ENCODE results near the gene AKAP6.
"Not testable (repeated sequence)": the region's sequence is repeated elsewhere in the genome, so short reads cannot be mapped to it uniquely, and the experiment has no call there.

Gene AKAP6

DNA sequence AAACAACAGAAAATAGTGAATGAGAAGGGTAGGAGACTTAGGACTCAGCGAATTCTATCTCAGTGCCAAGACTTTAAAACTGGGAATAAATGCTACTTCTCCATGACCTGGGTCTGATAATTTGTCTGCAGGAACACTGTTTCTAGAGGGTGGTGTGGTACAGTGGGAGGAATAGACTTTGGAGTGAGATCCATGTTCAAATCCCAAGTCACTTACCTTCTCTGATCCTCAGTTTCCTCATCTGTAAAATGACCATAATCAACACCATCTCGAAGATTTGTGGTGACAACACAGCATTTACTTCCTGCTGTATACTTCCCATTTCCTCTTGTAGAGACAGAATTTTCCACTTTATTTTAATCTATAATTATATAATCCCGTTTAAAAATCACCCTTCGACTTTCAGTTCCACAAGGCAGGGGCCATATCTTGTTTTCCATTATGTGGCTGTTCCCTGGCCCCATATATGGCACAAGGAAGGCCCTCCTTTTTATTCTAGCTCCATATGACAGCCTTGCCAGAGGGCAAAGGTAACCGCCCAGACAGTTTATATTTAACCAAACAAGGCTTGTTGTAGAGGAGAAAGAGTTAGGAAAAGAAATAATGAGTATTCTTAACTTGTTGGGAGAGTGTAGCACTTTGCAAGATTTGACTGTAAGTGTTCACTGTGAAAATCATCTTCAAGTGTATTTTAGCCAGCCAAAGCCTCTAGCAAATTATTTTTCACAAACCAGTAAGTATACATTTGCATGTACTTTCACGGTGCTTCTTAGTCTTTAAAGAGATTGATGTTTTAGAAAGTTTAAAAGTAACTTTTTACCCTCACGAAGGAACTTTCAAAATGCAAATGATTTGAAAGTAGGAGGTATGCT lies 243.1 kb downstream of the AKAP6 start:
- no peak for DNase-seq (ENCODE audit: low read depth in 2 of 3, low spot score in 1 of 3)

- no peak for DNase-seq (ENCODE audit: low read depth in 2 of 3, low spot score in 1 of 3)
Measured at GRCh38 chr14:32572867-32573150, 243.7 kb downstream of the AKAP6 start.

- DNase-seq (ENCODE audit: low read depth in 2 of 3, low spot score in 1 of 3), result no peak
Measured at GRCh38 chr14:32574269-32574668, 245.2 kb downstream of the AKAP6 start.

DNA sequence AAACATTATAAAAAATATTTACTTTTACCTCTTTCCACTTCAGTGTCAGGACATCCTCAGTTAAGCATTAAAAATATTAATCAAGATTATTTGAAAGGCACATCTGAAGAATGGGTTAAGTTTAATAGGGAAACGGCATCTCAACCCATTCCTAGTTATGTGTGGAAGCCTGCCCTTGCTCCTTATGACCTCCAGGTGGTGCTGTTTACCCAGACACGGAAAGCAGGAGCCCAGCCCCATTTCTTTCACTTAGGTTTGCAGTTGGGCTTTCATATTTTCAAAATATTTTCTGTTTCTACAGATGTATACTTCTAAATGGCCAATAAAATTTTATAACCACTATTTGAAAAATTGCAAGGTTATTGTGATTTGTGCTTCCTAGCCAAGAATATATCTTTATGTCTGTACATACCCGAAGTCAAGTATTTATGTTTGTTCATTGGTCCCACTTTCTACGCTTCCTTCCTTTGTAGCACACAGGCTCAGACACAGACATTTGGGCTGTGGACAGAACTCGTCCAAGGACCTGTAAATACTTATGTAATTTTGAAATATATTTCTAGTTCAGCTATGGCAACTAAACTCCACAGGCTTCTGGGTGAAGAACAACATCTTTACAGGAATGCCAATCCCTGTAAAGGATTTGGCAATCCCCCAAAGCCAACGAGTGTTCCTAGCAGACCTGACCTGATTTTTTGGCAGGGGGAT lies 247.1 kb downstream of the AKAP6 start:
- peak in 2 of 3 donors; percentile 2 to 49 for DNase-seq (ENCODE audit: low read depth in 2 of 3, low spot score in 1 of 3)

DNA sequence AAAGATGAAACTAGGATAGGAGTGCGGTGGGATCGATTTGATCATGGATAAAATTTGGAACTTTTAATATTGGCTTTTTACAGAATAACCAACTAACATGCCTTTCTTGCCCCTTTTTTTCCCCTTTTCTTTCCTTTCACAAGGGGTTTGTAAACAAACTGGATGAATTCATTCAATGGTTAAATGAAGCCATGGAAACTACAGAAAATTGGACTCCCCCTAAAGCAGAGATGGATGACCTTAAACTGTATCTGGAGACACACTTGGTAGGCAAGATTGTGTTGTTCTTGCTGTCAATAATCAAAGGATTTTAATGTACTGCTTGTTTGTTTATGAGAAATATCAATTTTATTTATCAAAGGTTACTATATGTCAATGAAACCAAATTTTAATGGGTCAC lies 247.9 kb downstream of the AKAP6 start:
- no peak for DNase-seq (ENCODE audit: low read depth in 2 of 3, low spot score in 1 of 3)

- no peak for DNase-seq (ENCODE audit: low read depth in 2 of 3, low spot score in 1 of 3)
Measured at GRCh38 chr14:32578181-32578580, 249.1 kb downstream of the AKAP6 start.

DNA sequence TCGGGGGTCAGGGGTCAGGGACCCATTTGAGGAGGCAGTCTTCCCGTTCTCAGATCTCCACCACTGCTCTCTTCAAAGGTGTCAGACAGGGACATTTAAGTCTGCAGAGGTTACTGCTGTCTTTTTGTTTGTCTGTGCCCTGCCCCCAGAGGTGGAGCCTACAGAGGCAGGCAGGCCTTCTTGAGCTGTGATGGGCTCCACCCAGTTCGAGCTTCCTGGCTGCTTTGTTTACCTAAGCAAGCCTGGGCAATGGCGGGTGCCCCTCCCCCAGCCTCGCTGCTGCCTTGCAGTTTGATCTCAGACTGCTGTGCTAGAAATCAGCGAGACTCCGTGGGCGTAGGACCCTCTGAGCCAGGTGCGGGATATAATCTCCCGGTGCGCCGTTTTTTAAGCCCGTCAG lies 254.3 kb downstream of the AKAP6 start:
- DNase-seq (ENCODE audit: low read depth in 2 of 3, low spot score in 1 of 3), result not testable (repeated sequence)

DNA sequence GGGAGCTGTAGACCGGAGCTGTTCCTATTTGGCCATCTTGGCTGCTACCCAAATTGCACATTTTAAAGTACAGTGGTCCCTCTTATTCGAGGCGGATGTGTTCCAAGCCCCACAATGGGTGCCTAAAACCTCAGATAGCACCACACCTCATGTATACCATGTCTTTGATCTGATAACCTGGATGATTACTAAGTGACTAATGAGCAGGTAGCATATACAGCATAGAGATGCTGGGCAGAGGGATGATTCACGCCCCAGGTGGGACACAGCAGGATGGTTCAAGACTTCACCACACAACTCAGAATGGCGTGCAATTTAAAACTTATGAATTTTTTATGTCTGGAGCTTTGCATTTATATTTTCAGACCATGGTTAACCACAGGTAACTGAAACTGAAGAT lies 255.0 kb downstream of the AKAP6 start:
- no peak for DNase-seq (ENCODE audit: low read depth in 2 of 3, low spot score in 1 of 3)

DNA sequence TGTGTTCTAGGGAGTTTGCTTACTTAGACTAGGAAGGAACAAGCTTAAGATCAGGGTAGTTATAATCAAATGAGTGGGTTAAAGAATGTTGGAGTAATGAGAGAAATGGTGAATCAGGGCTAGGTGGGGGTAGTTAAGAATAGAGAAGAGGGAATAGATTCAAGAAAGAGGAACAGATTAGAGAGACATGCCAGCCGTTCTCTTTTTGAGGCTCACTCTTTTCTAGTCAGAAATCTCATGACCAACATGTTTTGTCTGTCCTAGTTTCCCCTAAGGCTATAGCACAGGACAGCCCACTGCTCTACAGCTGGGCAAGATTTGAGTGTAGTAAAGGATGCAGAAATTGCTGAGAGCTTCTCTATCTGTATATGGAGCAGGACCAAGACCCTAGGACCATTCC lies 258.4 kb downstream of the AKAP6 start:
- DNase-seq (ENCODE audit: low read depth in 2 of 3, low spot score in 1 of 3), result no peak

DNA sequence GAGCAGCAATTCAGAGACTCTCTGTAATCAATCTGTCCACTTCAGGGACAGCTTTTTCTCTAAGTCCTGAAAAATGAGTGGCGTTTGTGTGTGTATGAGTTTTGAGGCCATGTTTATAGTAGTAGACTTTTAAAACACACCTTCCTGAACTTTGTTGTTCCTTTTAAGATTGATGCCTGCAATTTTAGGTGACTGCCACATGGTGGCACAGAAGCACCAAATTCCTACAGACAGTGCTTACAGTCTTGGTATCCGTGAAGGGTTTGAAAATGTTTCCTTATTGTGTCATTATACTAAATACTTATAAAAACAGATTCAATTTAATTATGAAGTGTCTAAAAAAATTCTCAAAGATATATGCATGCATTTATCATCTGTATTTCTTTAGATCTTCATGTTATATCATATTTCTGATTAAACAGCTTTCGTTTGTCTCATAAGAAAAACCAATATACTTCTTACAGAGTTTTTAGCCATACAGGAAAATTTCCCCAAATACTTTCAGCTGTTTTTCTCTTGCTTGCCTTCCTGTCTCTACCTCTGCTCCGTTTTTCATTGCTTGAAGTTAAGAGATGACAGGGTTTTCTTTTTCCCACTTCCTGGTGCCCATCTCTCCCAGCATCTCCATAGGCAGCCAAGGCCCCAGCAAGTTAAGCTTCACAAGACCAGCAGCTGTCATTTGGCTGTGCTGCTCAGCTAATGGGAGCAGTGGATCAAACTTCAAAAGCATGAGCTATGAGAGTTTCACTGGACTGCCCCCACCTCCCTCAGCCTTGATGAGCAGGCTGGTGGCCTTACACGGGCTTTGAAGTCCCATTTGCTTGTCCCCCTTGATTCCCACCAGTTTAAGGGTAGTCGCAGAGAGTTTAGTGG lies 259.6 kb downstream of the AKAP6 start:
- DNase-seq (ENCODE audit: low read depth in 2 of 3, low spot score in 1 of 3), result no peak

- no peak for DNase-seq (ENCODE audit: low read depth in 2 of 3, low spot score in 1 of 3)
Measured at GRCh38 chr14:32590157-32590556, 261.1 kb downstream of the AKAP6 start.

DNA sequence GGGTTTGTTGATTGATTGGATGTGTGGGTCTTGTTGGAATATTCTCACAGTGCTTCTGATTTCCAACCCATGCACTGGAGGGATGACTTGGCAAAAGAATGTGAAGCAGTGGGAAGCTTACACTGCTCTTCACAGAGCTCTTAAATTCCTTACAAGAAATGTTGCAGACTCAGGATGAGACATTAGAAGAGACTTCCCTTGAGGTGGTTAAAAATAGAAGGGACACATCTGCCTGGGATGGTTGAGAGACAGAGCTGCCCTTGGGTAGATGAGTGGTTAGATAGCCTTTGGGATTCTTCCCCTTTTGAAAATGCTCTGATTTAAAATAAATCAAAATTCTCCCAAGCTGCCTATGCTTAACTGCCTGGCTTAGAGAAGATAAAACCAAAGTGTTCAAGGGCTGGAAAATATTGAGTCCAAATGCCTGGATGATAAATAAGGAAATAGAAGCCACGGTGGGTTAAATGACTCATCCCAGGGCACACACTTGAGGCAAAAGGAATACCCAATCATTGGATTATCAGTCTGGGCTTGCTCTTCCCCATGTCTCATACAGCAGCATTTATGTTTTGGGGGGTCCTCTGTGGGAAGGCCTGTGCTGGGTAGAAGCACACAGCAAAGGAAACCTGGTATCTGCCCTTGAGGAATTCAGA lies 264.3 kb downstream of the AKAP6 start:
- DNase-seq (ENCODE audit: low read depth in 2 of 3, low spot score in 1 of 3), result no peak

GRCh38 chr14:32594766-32595165 lies 265.7 kb downstream of the AKAP6 start:
- DNase-seq (ENCODE audit: low read depth in 2 of 3, low spot score in 1 of 3), result no peak

- no peak for DNase-seq (ENCODE audit: low read depth in 2 of 3, low spot score in 1 of 3)
Measured at GRCh38 chr14:32595497-32595896, 266.4 kb downstream of the AKAP6 start.

- DNase-seq (ENCODE audit: low read depth in 2 of 3, low spot score in 1 of 3), result no peak
Measured at GRCh38 chr14:32596390-32596789, 267.3 kb downstream of the AKAP6 start.

GRCh38 chr14:32597771-32598170 lies 268.7 kb downstream of the AKAP6 start:
- DNase-seq (ENCODE audit: low read depth in 2 of 3, low spot score in 1 of 3), result no peak

DNA sequence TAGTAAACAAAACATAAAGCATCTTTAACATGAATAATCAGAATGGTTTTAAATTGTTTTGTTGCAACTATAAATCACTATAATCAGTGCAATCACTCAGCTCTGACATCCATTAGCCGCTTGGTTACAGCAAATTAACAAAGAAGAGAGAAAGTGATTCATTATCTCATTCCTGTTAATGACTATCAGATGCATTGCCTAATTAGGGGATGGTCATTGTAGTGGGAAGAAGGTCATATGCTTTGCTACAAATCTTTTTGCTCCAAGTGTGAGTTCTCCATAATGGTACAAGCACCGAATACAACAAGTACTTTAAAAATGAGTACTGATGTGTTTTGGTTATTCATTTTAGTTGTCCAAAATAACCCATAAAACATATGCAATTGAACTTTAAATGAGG lies 272.0 kb downstream of the AKAP6 start:
- DNase-seq (ENCODE audit: low read depth in 2 of 3, low spot score in 1 of 3), result no peak

DNA sequence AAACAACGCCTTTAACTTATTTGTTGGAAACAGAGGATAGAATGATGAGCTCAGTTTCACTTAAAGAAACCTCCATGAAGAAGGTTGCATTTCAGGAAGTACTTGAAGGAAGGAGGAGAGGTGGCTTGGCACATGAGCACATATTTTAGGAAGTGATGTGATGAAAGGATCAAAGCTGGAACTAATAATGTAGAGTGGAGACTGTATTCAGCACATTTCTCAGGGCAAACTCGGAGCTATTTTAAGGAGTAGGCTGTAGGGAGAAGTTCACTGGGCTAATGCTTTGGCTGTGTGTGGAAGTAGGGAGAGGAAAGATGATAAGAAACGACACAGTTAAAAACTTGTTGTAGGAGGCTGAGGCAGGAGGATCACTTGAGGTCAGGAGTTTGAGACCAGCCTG lies 272.8 kb downstream of the AKAP6 start:
- no peak for DNase-seq (ENCODE audit: low read depth in 2 of 3, low spot score in 1 of 3)

- DNase-seq (ENCODE audit: low read depth in 2 of 3, low spot score in 1 of 3), result no peak
Measured at GRCh38 chr14:32602699-32603098, 273.6 kb downstream of the AKAP6 start.

GRCh38 chr14:32603992-32604565 lies 275.0 kb downstream of the AKAP6 start:
- no peak for DNase-seq (ENCODE audit: low read depth in 2 of 3, low spot score in 1 of 3)

GRCh38 chr14:32606301-32606700 lies 277.2 kb downstream of the AKAP6 start:
- DNase-seq (ENCODE audit: low read depth in 2 of 3, low spot score in 1 of 3), result no peak

Measured in stimulated activated CD4-positive, alpha-beta T cell treated with anti-CD3 and anti-CD28 coated beads, Interleukin-12 subunit alpha, Interleukin-12 subunit beta, amount 100 ng/mL, for 48 hours (primary cell).